ENCODE measurements around the gene ASB7.

- TF ChIP-seq TAF1 (IDR thresholded peaks at IDR 0.05; ENCODE audit: borderline replicate concordance, low read depth, low read length), result no peak
- TF ChIP-seq POLR2AphosphoS5 (IDR thresholded peaks at IDR 0.05; ENCODE audit: low read depth, low read length), result no peak
These were observed 43.6 kb upstream of the ASB7 start for GRCh38 chr15:100558771-100559254.

Data from GM12892 (cell line).